GM19395 (cell line): ENCODE data around the gene RFK.
A peak's percentile ranks its signal among the peaks of the same experiment; 100 is the strongest.

Experiments
- ATAC-seq: cut with Tn5 transposase; IDR thresholded peaks from one replicate; pipeline ENCODE4 v1.9.1; 2021; ENCODE audit warnings: mild to moderate bottlenecking, moderate library complexity; ENCODE audit not compliant: unreplicated experiment

The RFK gene

GRCh38 chr9:76413658-76414057 lies 19.4 kb upstream of the RFK start:
- ATAC-seq: no peak

GRCh38 chr9:76412638-76413037 lies 18.4 kb upstream of the RFK start:
- no peak for ATAC-seq

- ATAC-seq: no peak
These were observed 11.6 kb upstream of the RFK start for GRCh38 chr9:76405868-76406267.

DNA sequence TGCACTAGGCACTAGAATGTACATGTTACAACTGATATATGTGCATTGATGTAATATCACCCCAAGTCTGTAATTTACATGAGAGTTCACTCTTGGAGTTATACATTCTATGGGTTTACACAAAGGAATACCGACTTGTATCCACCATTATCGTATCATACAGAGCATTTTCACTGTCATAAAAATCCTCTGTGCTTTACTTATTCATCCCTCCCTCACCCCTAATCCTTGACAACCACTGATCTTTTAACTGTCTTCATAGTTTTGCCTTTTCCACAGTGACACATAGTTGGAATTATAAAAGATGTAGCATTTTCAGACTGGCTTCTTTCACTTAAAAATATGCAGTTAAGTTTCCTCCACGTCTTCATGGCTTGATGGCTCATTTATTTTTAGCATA lies 11.1 kb upstream of the RFK start:
- no peak for ATAC-seq

DNA sequence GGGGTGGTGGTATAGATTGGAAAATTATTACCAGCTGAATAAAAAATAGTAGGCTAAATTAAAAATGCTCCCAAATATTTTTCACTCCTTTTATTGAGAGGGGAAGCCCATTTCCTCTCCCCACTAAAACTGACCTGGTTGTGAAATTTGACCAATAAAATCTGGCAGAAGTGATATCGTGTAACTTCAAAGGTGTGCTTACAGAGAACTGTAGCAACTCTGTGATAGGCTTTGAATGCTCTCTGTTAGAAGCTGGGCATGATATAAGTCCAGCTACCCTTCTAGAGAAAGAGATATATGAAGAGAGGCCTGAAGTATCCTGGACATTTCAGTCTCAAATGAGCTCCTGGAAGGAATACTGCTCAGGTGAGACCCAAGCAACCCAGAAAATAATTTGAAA lies 10.2 kb upstream of the RFK start:
- ATAC-seq: no peak

DNA sequence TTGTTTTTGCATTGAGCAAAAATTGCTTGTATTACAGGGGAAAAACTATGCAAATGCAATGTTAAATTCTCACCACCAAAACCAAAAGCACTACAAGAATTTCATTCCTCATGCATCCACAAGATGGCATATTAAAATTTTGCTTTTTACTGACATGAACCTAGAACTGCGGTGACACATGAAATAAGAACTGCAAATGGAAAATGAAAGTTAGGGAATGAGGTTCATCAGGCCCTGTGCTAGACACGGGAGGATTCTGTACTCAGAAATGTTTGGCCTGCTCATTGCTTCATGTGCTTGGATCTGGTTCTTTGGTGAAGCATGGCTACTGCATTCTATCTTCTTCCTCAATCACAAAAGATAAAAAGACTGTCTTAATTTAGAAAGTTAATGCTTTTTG lies 9.1 kb upstream of the RFK start:
- peak; percentile 95 for ATAC-seq

DNA sequence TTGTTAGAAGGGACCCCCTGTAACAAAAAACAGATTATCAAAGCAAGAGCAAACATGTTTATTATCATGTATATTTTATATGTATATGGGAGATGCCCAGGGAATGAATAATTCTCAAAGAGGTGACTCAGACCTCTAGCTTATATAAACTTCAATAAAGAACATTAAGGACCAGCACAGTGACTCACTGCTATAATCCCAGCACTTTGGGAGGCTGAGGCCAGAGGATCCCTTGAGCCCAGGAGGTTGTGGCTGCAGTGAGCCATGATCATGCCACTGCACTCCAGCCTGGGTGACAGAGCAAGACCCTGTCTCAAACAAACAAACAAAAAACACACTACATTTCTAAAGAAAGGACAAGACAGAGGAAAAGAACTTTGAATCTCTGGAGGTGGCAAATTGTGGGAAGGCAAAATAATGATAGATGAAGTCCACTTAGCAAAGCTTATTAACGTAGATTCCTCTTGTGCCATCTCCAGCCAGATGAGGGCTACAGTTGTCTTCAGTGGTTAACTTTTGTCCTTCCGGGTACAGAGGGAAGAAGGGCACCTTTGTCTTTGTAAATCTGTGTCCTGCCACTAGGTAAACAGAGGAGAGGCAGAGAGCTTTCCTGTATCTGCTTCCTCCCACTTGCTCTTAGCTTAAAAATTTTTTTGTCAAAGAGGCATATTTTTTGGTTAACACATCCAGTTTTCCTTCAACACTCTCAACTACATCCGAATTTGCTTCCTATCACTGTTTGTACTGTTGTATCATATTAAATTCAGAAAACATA lies 7.5 kb upstream of the RFK start:
- ATAC-seq: no peak

DNA sequence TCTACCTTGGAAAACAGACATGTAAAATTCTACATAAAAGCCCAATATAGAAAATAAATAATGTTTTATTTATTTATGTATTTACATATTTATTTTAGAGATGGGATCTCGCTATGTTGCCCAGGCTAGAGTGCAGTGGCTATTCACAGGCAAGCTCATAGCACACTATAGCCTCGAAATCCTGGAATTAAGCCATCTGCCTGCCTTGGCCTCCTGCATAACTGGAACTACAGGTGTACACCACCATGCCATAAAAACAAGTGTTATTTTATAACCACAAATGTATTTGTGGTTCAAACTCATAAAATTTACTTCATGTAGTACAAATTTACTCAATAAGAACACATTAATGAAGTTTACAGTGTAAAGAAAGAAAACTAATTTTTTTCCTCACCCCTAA lies 7.0 kb upstream of the RFK start:
- no peak for ATAC-seq

GRCh38 chr9:76400534-76401096 lies 6.4 kb upstream of the RFK start:
- no peak for ATAC-seq

DNA sequence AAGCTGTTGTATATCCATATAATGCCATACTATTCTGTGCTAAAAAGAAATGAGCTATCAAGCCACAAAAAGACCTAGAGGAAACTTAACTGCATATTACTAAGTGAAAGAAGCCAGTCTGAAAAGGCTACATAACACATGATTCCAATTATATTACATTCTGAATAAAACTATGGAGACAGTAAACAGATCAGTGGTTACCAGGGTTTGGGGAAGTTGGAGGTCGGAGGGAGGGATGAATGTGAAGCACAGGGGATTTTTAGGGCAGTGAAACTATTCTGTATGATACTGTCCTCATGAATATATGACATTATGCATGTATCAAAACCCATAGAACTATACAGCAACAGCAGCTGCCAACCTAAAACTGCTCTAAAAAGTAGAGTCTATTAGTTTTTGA lies 5.6 kb upstream of the RFK start:
- ATAC-seq: no peak

DNA sequence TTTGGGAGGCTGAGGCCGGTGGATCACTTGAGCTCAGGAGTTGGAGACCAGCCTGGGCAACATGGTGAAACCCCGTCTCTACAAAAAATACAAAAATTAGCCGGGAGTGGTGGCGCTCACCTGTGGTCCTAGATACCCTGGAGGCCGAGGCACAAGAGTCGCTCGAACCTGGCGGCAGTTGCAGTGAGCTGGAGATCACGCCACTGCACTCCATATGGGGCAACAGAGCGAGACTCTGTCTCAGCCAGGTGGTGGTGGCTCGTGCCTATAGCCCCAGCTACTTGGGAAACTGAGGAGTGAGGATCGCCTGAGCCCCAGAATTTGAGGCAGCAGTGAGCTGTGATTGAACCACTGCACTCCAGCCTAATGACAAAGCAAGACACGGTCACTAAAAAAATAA lies 2.4 kb upstream of the RFK start:
- no peak for ATAC-seq

GRCh38 chr9:76396144-76396543 lies 1.9 kb upstream of the RFK start:
- ATAC-seq: no peak

- ATAC-seq: no peak
These were observed 1.2 kb upstream of the RFK start for GRCh38 chr9:76395381-76395780.

DNA sequence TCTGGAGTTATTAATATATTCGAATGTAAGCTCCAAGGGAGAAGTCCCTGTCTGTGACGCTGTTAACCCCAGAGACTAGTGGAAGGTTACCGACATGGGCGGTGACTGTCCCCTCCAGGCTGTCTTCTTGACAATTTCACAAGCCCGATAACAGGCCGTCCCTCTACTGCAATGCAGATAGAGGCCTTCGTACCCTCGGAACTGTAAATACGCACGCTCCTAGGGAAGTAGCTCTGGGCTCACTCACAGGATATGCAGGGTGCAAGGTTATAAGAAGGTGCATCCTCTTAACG lies 680 bp upstream of the RFK start:
- ATAC-seq: peak; percentile 64

- no peak for ATAC-seq
These were observed 3.6 kb downstream of the RFK start for GRCh38 chr9:76390656-76391055.

GRCh38 chr9:76379494-76379893 lies 14.7 kb downstream of the RFK start:
- no peak for ATAC-seq

GRCh38 chr9:76378367-76379073 lies 15.7 kb downstream of the RFK start:
- no peak for ATAC-seq

GRCh38 chr9:76377791-76378190 lies 16.4 kb downstream of the RFK start:
- no peak for ATAC-seq

- ATAC-seq: no peak
These were observed 19.3 kb downstream of the RFK start for GRCh38 chr9:76374783-76375559.

- no peak for ATAC-seq
These were observed 20.3 kb downstream of the RFK start for GRCh38 chr9:76373784-76374474.

DNA sequence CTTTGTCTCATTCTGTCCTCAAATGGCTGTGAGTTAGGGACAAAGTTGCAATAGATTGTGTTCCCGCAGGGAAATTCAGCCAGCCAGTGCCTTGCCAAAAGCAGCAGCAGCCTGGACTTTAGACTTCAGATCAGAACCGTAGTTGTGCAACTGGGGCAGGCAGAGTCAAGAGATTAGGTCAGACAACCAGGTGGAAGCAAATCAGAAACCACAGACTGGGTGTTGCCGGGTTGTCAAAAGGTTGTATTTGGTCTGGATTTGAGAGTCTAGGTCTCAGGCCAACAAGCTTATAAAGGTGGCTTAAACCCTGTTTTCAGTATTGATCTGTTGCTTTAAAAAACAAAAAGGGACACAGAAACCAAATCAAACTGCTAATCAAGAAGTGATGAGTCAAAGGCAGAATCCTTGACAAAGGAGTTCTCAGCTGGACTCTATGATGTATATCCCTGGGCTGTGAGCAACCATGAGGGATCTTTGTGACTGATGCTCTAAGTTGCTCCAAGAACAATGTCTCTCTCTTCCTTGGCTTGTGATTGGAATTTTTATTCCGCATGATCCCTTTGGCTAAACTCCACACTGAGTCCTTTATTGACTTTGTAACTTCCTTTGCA lies 20.9 kb downstream of the RFK start:
- ATAC-seq: no peak
